CD8-positive, alpha-beta memory T cell (primary cell): ENCODE data around the gene ZFPM1. TPM values are rescaled to one million over a fixed set of nuclear protein-coding genes. Genes with fewer than 3 reads are reported as not detected.
A peak's percentile ranks its signal among the peaks of the same experiment; 100 is the strongest.

Source experiments
- CTCF ChIA-PET: fragments of 350-600 bp; sonication (Branson Sonifier 250); formaldehyde crosslinking; loops from one replicate; lab custom pipeline; 2021; ENCODE audit warnings: antibody characterized with exemption; lab: Charles Lee
- POLR2A ChIA-PET: fragments of 350-600 bp; sonication (Branson Sonifier 250); formaldehyde crosslinking; loops from one replicate; lab custom pipeline; 2021; ENCODE audit warnings: antibody characterized with exemption; lab: Charles Lee
- DNase-seq, 5 donors: peaks; one replicate each; pipeline versions ENCODE4 v3.0.0 to v3.0.0-alpha.2; 2020 to 2022; ENCODE audit warnings: mixed read lengths in 1 of 5
- H3K27ac ChIP-seq: one replicate; pipeline ENCODE4 v1.7.0; 2013; ENCODE audit warnings: low read depth, mild to moderate bottlenecking, low read length, moderate library complexity
- H3K27me3 ChIP-seq: 2 replicates; pipeline ENCODE4 v1.7.0; 2013; ENCODE audit warnings: low read length, mild to moderate bottlenecking; ENCODE audit not compliant: insufficient read depth, poor library complexity, severe bottlenecking
- H3K36me3 ChIP-seq: 2 replicates; pipeline ENCODE4 v1.7.0; 2013; ENCODE audit warnings: mild to moderate bottlenecking, low read length, moderate library complexity; ENCODE audit not compliant: insufficient read depth
- H3K4me1 ChIP-seq: 2 replicates; pipeline ENCODE4 v1.7.0; 2013; ENCODE audit warnings: mild to moderate bottlenecking, low read length, moderate library complexity; ENCODE audit not compliant: insufficient read depth
- H3K4me3 ChIP-seq: 2 replicates; pipeline ENCODE4 v1.7.0; 2013; ENCODE audit warnings: mild to moderate bottlenecking, low read length
- H3K9me3 ChIP-seq: 2 replicates; pipeline ENCODE4 v1.7.0; 2013; ENCODE audit warnings: mild to moderate bottlenecking, low read length
- H3K27ac Mint-ChIP-seq, 8 donors: one replicate each; pipeline ENCODE4 v1.8.0; 2020 to 2021; ENCODE audit warnings: mixed read lengths in 8 of 8, mild to moderate bottlenecking in 6 of 8, inconsistent platforms in 3 of 8, moderate library complexity in 3 of 8
- H3K27me3 Mint-ChIP-seq, 2 donors: one replicate each; pipeline ENCODE4 v1.8.0; 2020 to 2021; ENCODE audit warnings: mixed read lengths in 2 of 2, mild to moderate bottlenecking in 1 of 2, moderate library complexity in 1 of 2
- H3K36me3 Mint-ChIP-seq, 3 donors: one replicate each; pipeline ENCODE4 v1.8.0; 2020 to 2021; ENCODE audit warnings: mixed read lengths in 3 of 3, inconsistent platforms in 1 of 3, mild to moderate bottlenecking in 1 of 3
- H3K4me1 Mint-ChIP-seq, 3 donors: one replicate each; pipeline ENCODE4 v1.8.0; 2020 to 2021; ENCODE audit warnings: mixed read lengths in 3 of 3, inconsistent platforms in 1 of 3, mild to moderate bottlenecking in 1 of 3
- H3K4me3 Mint-ChIP-seq, 7 donors: one replicate each; pipeline ENCODE4 v1.8.0; 2020 to 2021; ENCODE audit warnings: mixed read lengths in 7 of 7, mild to moderate bottlenecking in 6 of 7, moderate library complexity in 4 of 7, inconsistent platforms in 2 of 7
- H3K9me3 Mint-ChIP-seq, 5 donors: one replicate each; pipeline ENCODE4 v1.8.0; 2020 to 2022; ENCODE audit warnings: mixed read lengths in 5 of 5, mild to moderate bottlenecking in 3 of 5, moderate library complexity in 2 of 5, inconsistent platforms in 1 of 5
- polyA plus RNA-seq: library from polyadenylated mRNA; unstranded; fragments of 300-500 nt; fragmentation: Illumina TruSeq; gene quantifications from one replicate; pipeline ENCODE4 v1.2.3, GENCODE V29; 2021
- total RNA-seq, 2 experiments: library from RNA; stranded (reverse); gene quantifications; one replicate each; pipeline ENCODE4 v1.2.3, GENCODE V29; 2021

The ZFPM1 gene
- total and polyA plus RNA-seq, 3 experiments from 2014 or later: 0.71 to 16.7 (median 15.5) TPM

- no peak overlapping the region for H3K4me3 Mint-ChIP-seq
Observed at GRCh38 chr16:88444826-88445582, 8.1 kb upstream of the ZFPM1 start.

GRCh38 chr16:88445583-88445960, 7.5 kb upstream of the ZFPM1 start:
- Histone ChIP-seq H3K27ac (no peak overlapping the region), H3K27me3 (no peaks in the 10 kb centered on the region), H3K4me3 (no peak overlapping the region), H3K9me3 (no peaks in the 10 kb centered on the region), H3K4me1 (no peaks in the 10 kb centered on the region), H3K36me3 (no peaks in the 10 kb centered on the region)
- no peaks in the 10 kb centered on the region for H3K9me3 Mint-ChIP-seq
- H3K4me3 Mint-ChIP-seq: no peak overlapping the region
- POLR2A ChIA-PET: no interaction called here
- CTCF ChIA-PET: no interaction called here
- peaks cover 0 to 4% (median 4%) of the 10 kb centered on the region in 3 donors for H3K4me1 Mint-ChIP-seq
- no peak overlapping the region for H3K27ac Mint-ChIP-seq
- H3K36me3 Mint-ChIP-seq: no peaks in the 10 kb centered on the region
- DNase-seq: no peak
- peaks cover 0 to 3% of the 10 kb centered on the region in 2 donors for H3K27me3 Mint-ChIP-seq

More at GRCh38 chr16:88444826-88445582, 8.1 kb upstream of the ZFPM1 start:
- no peak overlapping the region for H3K27ac ChIP-seq
- Mint-ChIP-seq H3K9me3 (no peaks in the 10 kb centered on the region), H3K36me3 (no peaks in the 10 kb centered on the region), H3K27me3 (peaks cover 0 to 3% of the 10 kb centered on the region in 2 donors), H3K27ac (no peak overlapping the region), H3K4me1 (peaks cover 0 to 4% (median 4%) of the 10 kb centered on the region in 3 donors)
- ChIA-PET CTCF (interaction anchor here (0.7 to 2.3 kb wide), 6 partner anchors 9 to 120 kb away, joined by 3 to 10 read pairs (median 4); no protein-coding TSS in a partner anchor), POLR2A (no interaction called here)
- H3K4me1 ChIP-seq: no peaks in the 10 kb centered on the region
- H3K9me3 ChIP-seq: no peaks in the 10 kb centered on the region
- no peaks in the 10 kb centered on the region for H3K27me3 ChIP-seq
- H3K4me3 ChIP-seq: no peak overlapping the region
- no peaks in the 10 kb centered on the region for H3K36me3 ChIP-seq
- no peak for DNase-seq

GRCh38 chr16:88446061-88446460, 7.0 kb upstream of the ZFPM1 start:
- H3K36me3 Mint-ChIP-seq: no peaks in the 10 kb centered on the region
- ChIA-PET POLR2A (no interaction called here), CTCF (interaction anchor here (1.2 to 1.5 kb wide), 2 partner anchors 9 to 116 kb away, joined by 3 read pairs; no protein-coding TSS in a partner anchor)
- no peak overlapping the region for H3K4me3 Mint-ChIP-seq
- no peak overlapping the region for H3K4me3 ChIP-seq
- no peak overlapping the region for H3K27ac Mint-ChIP-seq
- no peaks in the 10 kb centered on the region for H3K36me3 ChIP-seq
- H3K9me3 ChIP-seq: no peaks in the 10 kb centered on the region
- no peak for DNase-seq
- H3K27ac ChIP-seq: no peak overlapping the region
- H3K27me3 ChIP-seq: no peaks in the 10 kb centered on the region
- H3K27me3 Mint-ChIP-seq: peaks cover 0 to 3% of the 10 kb centered on the region in 2 donors
- H3K4me1 Mint-ChIP-seq: peaks cover 0 to 4% (median 4%) of the 10 kb centered on the region in 3 donors
- no peaks in the 10 kb centered on the region for H3K9me3 Mint-ChIP-seq
- H3K4me1 ChIP-seq: no peaks in the 10 kb centered on the region

- ChIA-PET CTCF (interaction anchor here (1.2 to 1.5 kb wide), 2 partner anchors 9 to 115 kb away, joined by 3 read pairs; no protein-coding TSS in a partner anchor), POLR2A (no interaction called here)
- no peak overlapping the region for H3K27ac ChIP-seq
- peaks cover 1% of the 10 kb centered on the region for H3K4me1 ChIP-seq
- H3K4me3 ChIP-seq: no peak overlapping the region
- H3K27me3 ChIP-seq: no peaks in the 10 kb centered on the region
- no peaks in the 10 kb centered on the region for H3K9me3 Mint-ChIP-seq
- H3K36me3 Mint-ChIP-seq: no peaks in the 10 kb centered on the region
- no peak overlapping the region for H3K4me3 Mint-ChIP-seq
- peaks cover 0 to 2% of the 10 kb centered on the region in 2 donors for H3K27me3 Mint-ChIP-seq
- no peak for DNase-seq
- no peak overlapping the region for H3K27ac Mint-ChIP-seq
- H3K4me1 Mint-ChIP-seq: peaks cover under 1 to 4% (median 4%) of the 10 kb centered on the region in 3 donors
- H3K9me3 ChIP-seq: no peaks in the 10 kb centered on the region
- H3K36me3 ChIP-seq: no peaks in the 10 kb centered on the region
Observed at GRCh38 chr16:88446736-88447135, 6.3 kb upstream of the ZFPM1 start.

GRCh38 chr16:88447881-88448280, 5.2 kb upstream of the ZFPM1 start:
- H3K4me1 Mint-ChIP-seq: peaks cover 9 to 16% (median 10%) of the 10 kb centered on the region in 3 donors
- H3K36me3 Mint-ChIP-seq: peaks cover 0 to 1% (median 0%) of the 10 kb centered on the region in 3 donors
- no peaks in the 10 kb centered on the region for H3K36me3 ChIP-seq
- no peak overlapping the region for H3K27ac Mint-ChIP-seq
- CTCF ChIA-PET: interaction anchor here (1.7 kb wide), 1 partner anchor 78 kb away, joined by 3 read pairs; no protein-coding TSS in a partner anchor
- no peaks in the 10 kb centered on the region for H3K9me3 ChIP-seq
- no peak for DNase-seq
- no peak overlapping the region for H3K4me3 ChIP-seq
- H3K27me3 Mint-ChIP-seq: peaks cover 0 to 2% of the 10 kb centered on the region in 2 donors
- peaks cover 10% of the 10 kb centered on the region for H3K4me1 ChIP-seq
- H3K9me3 Mint-ChIP-seq: no peaks in the 10 kb centered on the region
- no peak overlapping the region for H3K27ac ChIP-seq
- POLR2A ChIA-PET: no interaction called here
- H3K27me3 ChIP-seq: no peaks in the 10 kb centered on the region
- H3K4me3 Mint-ChIP-seq: no peak overlapping the region

- Histone ChIP-seq H3K4me1 (peaks cover 10% of the 10 kb centered on the region), H3K27me3 (no peaks in the 10 kb centered on the region), H3K36me3 (no peaks in the 10 kb centered on the region), H3K9me3 (no peaks in the 10 kb centered on the region), H3K27ac (no peak overlapping the region), H3K4me3 (no peak overlapping the region)
- Mint-ChIP-seq H3K4me1 (peaks cover 6 to 12% (median 9%) of the 10 kb centered on the region in 3 donors), H3K4me3 (peak overlapping the region in 1 of 7 donors; percentile 34), H3K27ac (no peak overlapping the region), H3K9me3 (no peaks in the 10 kb centered on the region), H3K27me3 (peaks cover 0 to 2% of the 10 kb centered on the region in 2 donors), H3K36me3 (peaks cover 0 to 1% (median 0%) of the 10 kb centered on the region in 3 donors)
- ChIA-PET CTCF (interaction anchor here (1.7 kb wide), 2 partner anchors 11 to 77 kb away, joined by 3 to 7 read pairs; no protein-coding TSS in a partner anchor), POLR2A (no interaction called here)
- DNase-seq: no peak
Observed at GRCh38 chr16:88448461-88449266, 4.4 kb upstream of the ZFPM1 start.

- Mint-ChIP-seq H3K27ac (no peak overlapping the region), H3K4me3 (peak overlapping the region in 1 of 7 donors; percentile 34), H3K9me3 (no peaks in the 10 kb centered on the region), H3K36me3 (peaks cover 0 to 1% (median 0%) of the 10 kb centered on the region in 3 donors), H3K27me3 (peaks cover 0 to 2% of the 10 kb centered on the region in 2 donors), H3K4me1 (peaks cover 6 to 12% (median 9%) of the 10 kb centered on the region in 3 donors)
- Histone ChIP-seq H3K27me3 (no peaks in the 10 kb centered on the region), H3K4me3 (no peak overlapping the region), H3K27ac (no peak overlapping the region), H3K9me3 (no peaks in the 10 kb centered on the region), H3K4me1 (peaks cover 10% of the 10 kb centered on the region), H3K36me3 (no peaks in the 10 kb centered on the region)
- no peak for DNase-seq
- ChIA-PET POLR2A (no interaction called here), CTCF (interaction anchor here (1.7 kb wide), 2 partner anchors 11 to 76 kb away, joined by 3 to 7 read pairs; no protein-coding TSS in a partner anchor)
Observed at GRCh38 chr16:88449267-88449561, 3.9 kb upstream of the ZFPM1 start.
